HG03439 (cell line): ENCODE measurements around the gene RNASE13.
"Not testable (repeated sequence)": the region's sequence is repeated elsewhere in the genome, so short reads cannot be mapped to it uniquely, and the experiment has no call there.

Experiments
- ATAC-seq: cut with Tn5 transposase; IDR thresholded peaks from one replicate; pipeline ENCODE4 v1.9.1; 2021; ENCODE audit warnings: mild to moderate bottlenecking, moderate library complexity; ENCODE audit not compliant: unreplicated experiment

Gene RNASE13

GRCh38 chr14:21042918-21043317 is 8.3 kb upstream of the RNASE13 start:
- no peak for ATAC-seq

DNA sequence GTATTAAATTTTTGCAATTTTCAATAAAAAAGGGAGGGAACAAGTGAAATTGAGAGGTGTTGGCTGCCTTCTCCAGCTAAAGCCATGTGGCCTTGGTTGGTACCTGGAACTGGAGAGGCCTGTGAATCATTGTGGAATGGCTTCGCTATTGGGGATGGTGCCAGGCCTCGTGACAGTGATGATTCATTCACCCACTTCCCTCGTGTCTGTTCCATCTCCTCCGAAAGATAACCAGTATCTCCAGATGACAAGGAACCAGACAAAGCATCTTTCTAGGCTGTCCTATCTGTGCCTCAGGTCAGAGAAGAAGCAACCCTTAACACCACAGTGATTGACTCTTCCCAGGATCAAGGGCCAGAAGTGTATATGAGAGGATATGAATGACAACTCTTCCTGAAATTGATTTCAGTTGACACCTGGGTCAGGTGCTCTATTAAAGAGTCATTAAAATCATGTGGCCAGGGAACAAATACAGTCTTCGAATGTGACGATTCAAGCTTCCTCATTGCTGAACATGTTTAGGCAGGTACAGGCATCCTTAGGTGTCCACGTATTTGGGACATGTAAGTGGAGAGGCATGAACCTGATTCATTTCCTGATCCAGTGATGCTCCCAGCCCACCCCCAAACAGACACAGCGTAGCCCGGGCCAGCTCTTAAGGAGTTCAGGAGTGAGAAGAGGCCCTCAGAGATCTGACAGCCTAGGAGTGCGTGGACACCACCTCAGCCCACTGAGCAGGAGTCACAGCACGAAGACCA is 7.2 kb upstream of the RNASE13 start, which contains the start of gene RNASE7:
Gene RNASE7 (plus strand): TSS at position 687 of the 758 bp plus-strand sequence. CDS start 631 bp downstream, outside the sequence.
- ATAC-seq: no peak

DNA sequence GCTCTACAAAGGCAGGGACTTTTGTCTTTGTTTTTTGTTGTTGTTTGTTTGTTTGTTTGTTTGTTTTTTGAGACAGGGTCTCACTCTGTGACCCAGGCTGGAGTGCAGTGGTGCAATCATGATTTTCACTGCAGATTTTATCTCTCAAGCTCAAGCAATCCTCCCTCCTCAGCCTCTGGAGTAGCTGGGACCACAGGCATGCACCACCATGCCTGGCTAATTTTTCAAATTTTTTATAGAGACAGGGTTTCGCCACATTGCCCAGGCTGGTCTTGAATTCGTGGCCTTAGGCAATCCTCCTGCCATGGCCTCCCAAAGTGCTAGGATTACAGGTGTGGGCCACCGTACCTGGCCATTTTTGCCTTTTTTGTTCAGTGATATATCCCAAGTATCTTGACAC is 6.3 kb upstream of the RNASE13 start:
- ATAC-seq: not testable (repeated sequence)

DNA sequence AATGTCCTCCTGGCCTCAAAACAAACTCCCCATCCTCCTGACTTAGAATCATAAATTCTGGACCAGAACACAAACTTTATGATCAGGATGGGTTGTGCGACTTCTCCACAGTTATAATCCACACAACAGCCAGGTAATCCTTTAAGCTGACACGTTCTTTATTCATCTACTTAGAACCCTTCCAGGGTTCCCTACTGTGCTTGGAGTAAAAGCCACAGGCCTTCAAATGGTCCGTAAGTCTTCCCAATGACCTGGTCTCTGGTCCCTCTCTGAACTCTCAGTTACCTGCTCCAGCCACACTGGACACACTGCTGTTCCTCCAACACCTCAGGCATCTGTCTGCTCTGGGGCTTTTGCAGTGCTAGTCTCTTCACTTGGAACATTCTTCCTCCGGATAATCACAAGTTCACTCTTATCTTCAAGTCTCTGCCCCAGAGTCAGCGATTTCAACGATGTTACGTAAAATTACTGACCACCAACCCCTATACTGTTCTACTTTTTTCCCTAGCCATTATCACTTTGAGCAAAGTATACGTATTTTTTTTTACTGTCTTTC is 5.8 kb upstream of the RNASE13 start:
- ATAC-seq: no peak

DNA sequence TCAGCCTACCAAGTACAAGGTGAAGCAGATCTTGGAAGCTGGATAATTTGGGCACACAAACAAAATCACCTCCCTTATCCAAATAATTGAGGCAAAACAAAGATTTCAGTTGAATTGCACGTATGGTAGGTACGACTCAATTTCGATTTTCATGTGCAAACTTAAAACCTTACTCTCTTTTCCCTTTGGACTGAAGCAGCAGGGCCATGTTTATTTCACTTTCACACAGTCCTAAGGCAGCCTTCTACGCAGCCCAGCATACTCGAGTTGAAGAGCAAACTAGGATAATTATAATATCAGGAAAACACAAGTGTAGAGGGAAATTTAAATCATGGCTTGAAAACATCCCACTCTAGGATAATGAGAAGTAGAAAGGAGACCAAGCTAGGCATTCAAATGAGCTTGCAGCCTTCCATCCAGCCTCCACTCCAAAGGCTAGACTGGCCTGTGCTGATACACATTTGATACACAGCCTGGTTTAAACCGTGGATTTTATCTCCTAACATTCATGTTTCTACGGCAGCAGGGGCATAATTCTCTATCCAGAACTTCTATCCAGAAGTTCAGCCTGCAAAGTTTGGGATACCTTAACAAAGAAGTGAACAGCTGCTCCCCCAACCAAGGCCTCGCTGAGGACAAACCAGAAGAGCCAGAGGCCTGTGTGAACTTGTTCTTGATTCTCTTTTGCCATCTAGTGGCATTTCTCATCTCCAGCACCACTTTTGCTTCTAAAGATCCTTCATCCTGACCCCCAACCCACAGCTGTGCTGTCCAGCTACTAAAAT is 5.2 kb upstream of the RNASE13 start:
- no peak for ATAC-seq

- ATAC-seq: no peak
These were observed 4.1 kb upstream of the RNASE13 start for GRCh38 chr14:21038441-21039422.

- no peak for ATAC-seq
These were observed 2.5 kb upstream of the RNASE13 start for GRCh38 chr14:21037156-21037555.

GRCh38 chr14:21036751-21037150 is 2.1 kb upstream of the RNASE13 start:
- ATAC-seq: no peak

- ATAC-seq: no peak
These were observed 1.4 kb downstream of the RNASE13 start for GRCh38 chr14:21033133-21033698.

- no peak for ATAC-seq
These were observed 2.1 kb downstream of the RNASE13 start for GRCh38 chr14:21032326-21033132.

DNA sequence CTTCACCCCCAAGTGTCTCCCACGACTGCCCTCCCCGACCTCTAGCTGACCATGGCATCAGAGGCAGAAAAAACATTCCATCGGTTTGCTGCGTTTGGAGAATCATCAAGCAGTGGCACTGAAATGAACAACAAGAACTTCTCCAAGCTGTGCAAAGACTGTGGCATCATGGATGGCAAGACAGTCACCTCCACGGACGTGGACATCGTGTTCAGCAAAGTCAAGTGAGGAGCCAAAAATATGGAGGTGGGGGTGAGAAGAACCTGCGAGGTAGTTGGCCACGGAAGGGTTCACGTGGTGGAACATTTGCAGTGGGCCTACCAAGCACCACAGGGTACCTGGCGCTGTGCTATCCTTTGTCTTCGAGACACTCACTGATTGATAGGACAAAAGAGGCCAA is 4.1 kb downstream of the RNASE13 start:
- no peak for ATAC-seq

GRCh38 chr14:21029917-21030316 is 4.7 kb downstream of the RNASE13 start, which contains the start of gene TPPP2:
Gene TPPP2 (plus strand): TSS chr14:21030217. CDS start chr14:21030582, 365 bp downstream.
- ATAC-seq: no peak

- no peak for ATAC-seq
These were observed 7.7 kb downstream of the RNASE13 start for GRCh38 chr14:21026988-21027315.

GRCh38 chr14:21026274-21026987 is 8.2 kb downstream of the RNASE13 start:
- no peak for ATAC-seq

- no peak for ATAC-seq
These were observed 9.0 kb downstream of the RNASE13 start for GRCh38 chr14:21025371-21026273.

DNA sequence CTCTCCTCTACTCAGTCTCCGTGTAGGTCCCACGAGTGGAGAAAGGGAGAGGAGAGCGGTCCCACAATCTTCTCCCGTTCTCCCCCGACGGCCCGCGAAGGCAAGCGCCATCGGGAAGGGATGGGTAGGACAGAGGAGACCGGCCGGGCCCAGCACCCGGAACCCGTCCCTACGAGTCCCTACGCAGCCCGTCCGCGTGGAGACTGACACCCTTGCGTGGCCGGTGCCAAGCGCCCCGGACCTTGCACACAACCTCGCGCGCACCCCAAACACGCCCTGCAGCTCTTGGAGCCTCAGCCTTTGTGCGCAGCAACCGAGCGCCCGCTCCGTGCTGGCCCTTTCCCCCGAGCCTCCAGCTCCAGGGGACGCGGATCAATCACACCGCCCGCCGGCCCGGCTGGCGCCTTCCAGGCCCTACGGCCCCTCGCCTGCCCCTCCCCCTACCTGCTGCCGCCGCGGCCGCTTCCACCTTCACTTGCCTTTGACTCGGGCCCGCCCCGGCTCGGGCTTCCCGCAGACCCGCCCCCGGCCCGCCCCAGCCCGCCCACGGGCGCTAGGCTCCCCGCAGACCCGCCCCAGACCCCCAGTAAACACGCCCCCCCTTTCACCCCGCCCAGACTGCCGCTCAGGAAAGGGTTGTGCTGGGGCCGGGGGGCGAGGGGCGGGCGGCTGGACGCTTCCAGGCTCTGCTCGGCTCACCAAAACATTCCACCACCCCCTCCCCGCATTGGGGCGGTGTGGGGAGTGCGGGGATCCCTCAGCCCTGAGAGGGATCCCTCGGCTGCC is 9.8 kb downstream of the RNASE13 start, which contains the start of gene NDRG2:
Gene NDRG2 (minus strand): TSS at position 477 of the 786 bp plus-strand sequence. CDS start 1,746 bp downstream, outside the sequence.
- no peak for ATAC-seq
